ENCODE data around the gene LCN2.

DNA sequence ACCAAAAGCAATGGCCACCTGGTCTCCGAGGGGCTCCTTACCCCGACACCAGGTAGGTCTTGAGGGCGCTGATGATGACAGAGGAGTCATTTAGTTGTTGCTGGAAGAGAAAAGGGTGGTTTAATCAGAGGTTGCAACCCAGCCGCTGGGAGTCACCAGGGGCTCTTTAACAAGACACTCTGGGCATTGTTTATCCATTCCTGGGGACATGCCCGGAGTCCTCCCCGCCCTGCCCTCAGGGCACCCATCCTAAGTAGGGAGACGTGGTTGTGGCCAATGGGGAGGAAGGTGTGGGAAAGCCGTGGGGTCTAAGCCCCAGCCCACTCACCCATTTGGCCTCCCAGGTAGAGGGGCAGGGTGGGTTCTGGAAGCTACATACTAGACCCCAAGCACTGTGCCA lies 24.8 kb upstream of the LCN2 start:
- TF ChIP-seq, protein P1, sequence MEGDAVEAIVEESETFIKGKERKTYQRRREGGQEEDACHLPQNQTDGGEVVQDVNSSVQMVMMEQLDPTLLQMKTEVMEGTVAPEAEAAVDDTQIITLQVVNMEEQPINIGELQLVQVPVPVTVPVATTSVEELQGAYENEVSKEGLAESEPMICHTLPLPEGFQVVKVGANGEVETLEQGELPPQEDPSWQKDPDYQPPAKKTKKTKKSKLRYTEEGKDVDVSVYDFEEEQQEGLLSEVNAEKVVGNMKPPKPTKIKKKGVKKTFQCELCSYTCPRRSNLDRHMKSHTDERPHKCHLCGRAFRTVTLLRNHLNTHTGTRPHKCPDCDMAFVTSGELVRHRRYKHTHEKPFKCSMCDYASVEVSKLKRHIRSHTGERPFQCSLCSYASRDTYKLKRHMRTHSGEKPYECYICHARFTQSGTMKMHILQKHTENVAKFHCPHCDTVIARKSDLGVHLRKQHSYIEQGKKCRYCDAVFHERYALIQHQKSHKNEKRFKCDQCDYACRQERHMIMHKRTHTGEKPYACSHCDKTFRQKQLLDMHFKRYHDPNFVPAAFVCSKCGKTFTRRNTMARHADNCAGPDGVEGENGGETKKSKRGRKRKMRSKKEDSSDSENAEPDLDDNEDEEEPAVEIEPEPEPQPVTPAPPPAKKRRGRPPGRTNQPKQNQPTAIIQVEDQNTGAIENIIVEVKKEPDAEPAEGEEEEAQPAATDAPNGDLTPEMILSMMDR (IDR thresholded peaks at IDR 0.05): no peak
- TF ChIP-seq POLR2A (IDR thresholded peaks at IDR 0.05): no peak

Data from adrenal gland (tissue), 5 donors.